Thyroid gland (tissue), 4 donors: ENCODE results near the gene WDR91.

Experiments
- CTCF ChIP-seq, 6 experiments: fragments of 200-600 bp in 3 of 6; fragments of 450-650 bp in 3 of 6; sonication (generic) in 3 of 6; IDR thresholded peaks; one replicate each; pipeline ENCODE4 v1.5.1; 2016 to 2019; ENCODE audit warnings: antibody characterized with exemption in 6 of 6, mild to moderate bottlenecking in 2 of 6, inconsistent platforms in 1 of 6, moderate library complexity in 1 of 6
- POLR2A ChIP-seq, 2 donors: fragments of 450-650 bp; IDR thresholded peaks; one replicate each; pipeline ENCODE4 v1.6.1; 2017; ENCODE audit warnings: antibody characterized with exemption in 2 of 2, mild to moderate bottlenecking in 2 of 2, moderate library complexity in 1 of 2

GRCh38 chr7:135174941-135175340 is 36.4 kb downstream of the WDR91 start:
- TF ChIP-seq POLR2A (IDR thresholded peaks at IDR 0.05): no peak
- TF ChIP-seq CTCF (IDR thresholded peaks at IDR 0.05): no peak
